ENCODE data around the gene KLF6. TPM values are rescaled to one million over a fixed set of nuclear protein-coding genes. Genes with fewer than 3 reads are reported as not detected.

KLF6 gene
- total and polyA plus RNA-seq, 2 experiments from 2014 or later: 19.6 to 35.4 TPM

DNA sequence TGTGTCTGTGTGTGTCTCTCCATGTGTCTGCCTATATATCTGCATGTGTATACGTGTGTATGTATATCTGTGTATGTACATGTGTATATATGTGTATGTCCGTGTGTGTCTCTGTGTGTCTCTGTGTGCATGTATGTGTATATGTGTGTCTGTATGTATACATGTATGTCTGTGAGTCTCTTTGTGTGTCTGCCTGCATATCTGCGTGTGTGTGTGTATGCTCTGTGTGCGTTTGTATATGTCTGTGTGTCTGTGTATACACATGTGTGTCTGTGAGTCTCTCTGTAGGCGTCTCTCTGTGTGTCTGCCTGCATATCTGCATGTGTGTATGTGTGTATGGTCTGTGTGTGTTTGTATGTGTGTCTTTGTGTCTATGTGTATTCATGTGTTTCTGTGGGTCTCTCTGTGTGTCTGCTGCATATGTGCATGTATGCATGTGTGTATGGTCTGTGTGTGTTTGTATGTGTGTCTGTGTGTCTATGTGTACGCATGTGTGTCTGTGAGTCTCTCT is 23.7 kb upstream of the KLF6 start:
- Histone ChIP-seq H3K36me3 (ENCODE audit: insufficient read depth) (no peaks in the 10 kb centered on the region), H2AFZ (no peak overlapping the region), H3K27me3 (ENCODE audit: insufficient read depth) (no peaks in the 10 kb centered on the region), H3K4me2 (no peak overlapping the region), H3K4me3 (no peak overlapping the region), H4K20me1 (replicated peaks; ENCODE audit: insufficient read depth) (no peaks in the 10 kb centered on the region), H3K79me2 (replicated peaks; ENCODE audit: insufficient read depth) (no peaks in the 10 kb centered on the region), H3F3A (replicated peaks; ENCODE audit: low read depth) (no peaks in the 10 kb centered on the region), H3K9me2 (ENCODE audit: insufficient read depth) (no peaks in the 10 kb centered on the region), H3K27ac (ENCODE audit: low read depth) (no peak overlapping the region), H3K4me1 (ENCODE audit: insufficient read depth) (peaks cover 10% of the 10 kb centered on the region)
- Mint-ChIP-seq H3K4me3 (no peak overlapping the region), H3K27me3 (ENCODE audit: insufficient read depth, low read depth, poor library complexity) (peaks cover 1% of the 10 kb centered on the region), H3K4me1 (peaks cover 30% of the 10 kb centered on the region), H3K9me3 (no peaks in the 10 kb centered on the region), H3K36me3 (ENCODE audit: low read depth) (no peaks in the 10 kb centered on the region), H3K27ac (no peak overlapping the region)
- DNase-seq (ENCODE audit: low spot score) (no peak), ATAC-seq (no peak)
- TF ChIP-seq EZH2 (IDR thresholded peaks at IDR 0.05; ENCODE audit: low read depth, unreplicated experiment): no peak
- no peak for TF ChIP-seq ZNF331 (CRISPR knock-in tag; IDR thresholded peaks at IDR 0.05; ENCODE audit: low read depth)
- TF ChIP-seq REST (IDR thresholded peaks at IDR 0.05; ENCODE audit: unreplicated experiment): no peak
- no peak for TF ChIP-seq CREB1 (CRISPR knock-in tag; IDR thresholded peaks at IDR 0.05; ENCODE audit: low read depth)
- no peak for TF ChIP-seq NANOG (IDR thresholded peaks at IDR 0.05; ENCODE audit: borderline replicate concordance)
- no peak for TF ChIP-seq POLR2AphosphoS5 (IDR thresholded peaks at IDR 0.05; ENCODE audit: low read depth)
- no peak for TF ChIP-seq STAT1 (IDR thresholded peaks at IDR 0.05; ENCODE audit: unreplicated experiment)
- TF ChIP-seq JUNB (IDR thresholded peaks at IDR 0.05; ENCODE audit: unreplicated experiment): no peak
- TF ChIP-seq ZNF462 (CRISPR knock-in tag; IDR thresholded peaks at IDR 0.05): no peak
- TF ChIP-seq ZNF114 (CRISPR knock-in tag; IDR thresholded peaks at IDR 0.05): no peak
- TF ChIP-seq EZH2phosphoT487 (IDR thresholded peaks at IDR 0.05; ENCODE audit: unreplicated experiment): no peak
- TF ChIP-seq CTCF (conservative IDR thresholded peaks at IDR 0.05; ENCODE audit: low read depth in 2 of 2): no peak
- TF ChIP-seq ETS1 (IDR thresholded peaks at IDR 0.05): no peak
